ENCODE data around the gene ZNF469. TPM values are rescaled to one million over a fixed set of nuclear protein-coding genes. Genes with fewer than 3 reads are reported as not detected.

ZNF469 gene
- total and polyA plus RNA-seq, 9 of the 15 experiments (the other 6 are each of a cell fraction or from before 2014, with no cell fraction given): 0.01 to 0.04 TPM; not detected in 7

- 0 out of 2 replicates have a peak, but pooled peaks have one; percentile 55 for TF ChIP-seq CREB3 (tag; conservative IDR thresholded peaks at IDR 0.05; ENCODE audit: low read depth)
- TF ChIP-seq ZNF311 (CRISPR knock-in tag; IDR thresholded peaks at IDR 0.05): no peak
- TF ChIP-seq ZC3H8 (IDR thresholded peaks at IDR 0.05): peak; percentile 75; the same call in 1 of the 2 replicates
- peak; percentile 72 for TF ChIP-seq NBN (IDR thresholded peaks at IDR 0.05; ENCODE audit: low read depth)
- no peak for TF ChIP-seq CBFA2T2 (conservative IDR thresholded peaks at IDR 0.05)
- TF ChIP-seq RCOR1 (IDR thresholded peaks at IDR 0.05; ENCODE audit: borderline replicate concordance in 1 of 2, low read depth in 2 of 2, low read length in 2 of 2): no peak
- TF ChIP-seq RBM34 (IDR thresholded peaks at IDR 0.05; ENCODE audit: borderline replicate concordance, insufficient read depth, low read length): no peak
- TF ChIP-seq MCM5 (IDR thresholded peaks at IDR 0.05; ENCODE audit: low read depth): no peak
- no peak for TF ChIP-seq HNRNPL (IDR thresholded peaks at IDR 0.05; ENCODE audit: low read depth, low read length)
- no peak for TF ChIP-seq ZNF3 (CRISPR knock-in tag; IDR thresholded peaks at IDR 0.05)
- TF ChIP-seq ZNF780A (CRISPR knock-in tag; IDR thresholded peaks at IDR 0.05): no peak
- no peak for TF ChIP-seq ZNF57 (CRISPR knock-in tag; IDR thresholded peaks at IDR 0.05)
- no peak for TF ChIP-seq PRDM10 (IDR thresholded peaks at IDR 0.05; ENCODE audit: partially characterized antibody)
- no peak for TF ChIP-seq PHF8 (IDR thresholded peaks at IDR 0.05; ENCODE audit: borderline replicate concordance, low read length)
Measured at GRCh38 chr16:88333848-88334777, 48.6 kb upstream of the ZNF469 start (continued).

Measured in K562 (cell line).